Right atrium auricular region (tissue), 2 donors: ENCODE data around the gene ZNF253. TPM values are rescaled to one million over a fixed set of nuclear protein-coding genes. Genes with fewer than 3 reads are reported as not detected.

Experiments used
- DNase-seq: peaks from one replicate; pipeline ENCODE4 v3.0.0-alpha.2; 2019; ENCODE audit warnings: low spot score
- H3K27ac ChIP-seq, 2 donors: fragments of 200-600 bp; sonication (generic); 1 replicate in 1 of 2; 2 replicates in 1 of 2; pipeline ENCODE4 v1.5.1; 2016 to 2019
- H3K27me3 ChIP-seq, 2 donors: fragments of 200-600 bp; sonication (generic); one replicate each; pipeline versions ENCODE4 v1.5.1 to v1.6.0; 2017 to 2019
- H3K36me3 ChIP-seq: fragments of 200-600 bp; sonication (generic); one replicate; pipeline ENCODE4 v1.5.1; 2016
- H3K4me1 ChIP-seq, 2 donors: fragments of 200-600 bp; sonication (generic); one replicate each; pipeline versions ENCODE4 v1.5.1 to v1.6.0; 2017 to 2019
- H3K4me3 ChIP-seq, 2 donors: fragments of 200-600 bp; sonication (generic); 1 replicate in 1 of 2; 2 replicates in 1 of 2; pipeline ENCODE4 v1.5.1; 2017 to 2019; ENCODE audit warnings: mild to moderate bottlenecking in 1 of 2, moderate library complexity in 1 of 2
- H3K9me3 ChIP-seq, 2 donors: fragments of 200-600 bp; sonication (generic); one replicate each; pipeline ENCODE4 v1.5.1; 2019
- total RNA-seq, 2 donors: library from RNA; depleted of rRNA; stranded (reverse); fragments of >200 nt; gene quantifications; one replicate each; pipeline ENCODE4 v1.1.0, GENCODE V29; 2016
- TF ChIP-seq, protein P1 (sequence below), 2 donors: fragments of 200-600 bp; sonication (generic); IDR thresholded peaks; one replicate each; pipeline ENCODE4 v1.5.1; 2019; ENCODE audit warnings: antibody characterized with exemption in 2 of 2

ZNF253 gene
- total RNA-seq, 2 donors from 2014 or later = 5.0 to 6.6 TPM

DNA sequence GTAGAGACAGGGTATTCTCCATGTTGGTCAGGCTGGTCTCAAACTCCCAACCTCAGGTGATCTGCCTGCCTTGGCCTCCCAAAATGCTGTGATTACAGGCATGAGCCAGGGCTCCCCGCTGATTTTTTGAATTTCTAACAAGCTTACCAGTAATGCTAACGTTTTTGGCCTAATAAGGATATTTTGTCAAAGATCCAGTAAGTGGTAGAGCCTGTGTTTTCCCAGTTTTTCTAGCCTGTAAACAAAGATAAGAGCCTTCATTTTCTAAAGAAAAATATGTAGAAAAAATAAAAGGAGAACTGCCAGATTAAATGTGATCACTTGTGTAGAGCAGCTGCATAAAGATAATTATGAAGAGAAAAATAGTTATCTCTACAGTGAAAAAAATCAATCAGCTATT, 72.8 kb downstream of the ZNF253 start:
- TF ChIP-seq, protein P1, sequence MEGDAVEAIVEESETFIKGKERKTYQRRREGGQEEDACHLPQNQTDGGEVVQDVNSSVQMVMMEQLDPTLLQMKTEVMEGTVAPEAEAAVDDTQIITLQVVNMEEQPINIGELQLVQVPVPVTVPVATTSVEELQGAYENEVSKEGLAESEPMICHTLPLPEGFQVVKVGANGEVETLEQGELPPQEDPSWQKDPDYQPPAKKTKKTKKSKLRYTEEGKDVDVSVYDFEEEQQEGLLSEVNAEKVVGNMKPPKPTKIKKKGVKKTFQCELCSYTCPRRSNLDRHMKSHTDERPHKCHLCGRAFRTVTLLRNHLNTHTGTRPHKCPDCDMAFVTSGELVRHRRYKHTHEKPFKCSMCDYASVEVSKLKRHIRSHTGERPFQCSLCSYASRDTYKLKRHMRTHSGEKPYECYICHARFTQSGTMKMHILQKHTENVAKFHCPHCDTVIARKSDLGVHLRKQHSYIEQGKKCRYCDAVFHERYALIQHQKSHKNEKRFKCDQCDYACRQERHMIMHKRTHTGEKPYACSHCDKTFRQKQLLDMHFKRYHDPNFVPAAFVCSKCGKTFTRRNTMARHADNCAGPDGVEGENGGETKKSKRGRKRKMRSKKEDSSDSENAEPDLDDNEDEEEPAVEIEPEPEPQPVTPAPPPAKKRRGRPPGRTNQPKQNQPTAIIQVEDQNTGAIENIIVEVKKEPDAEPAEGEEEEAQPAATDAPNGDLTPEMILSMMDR (IDR thresholded peaks at IDR 0.05) = no peak

DNA sequence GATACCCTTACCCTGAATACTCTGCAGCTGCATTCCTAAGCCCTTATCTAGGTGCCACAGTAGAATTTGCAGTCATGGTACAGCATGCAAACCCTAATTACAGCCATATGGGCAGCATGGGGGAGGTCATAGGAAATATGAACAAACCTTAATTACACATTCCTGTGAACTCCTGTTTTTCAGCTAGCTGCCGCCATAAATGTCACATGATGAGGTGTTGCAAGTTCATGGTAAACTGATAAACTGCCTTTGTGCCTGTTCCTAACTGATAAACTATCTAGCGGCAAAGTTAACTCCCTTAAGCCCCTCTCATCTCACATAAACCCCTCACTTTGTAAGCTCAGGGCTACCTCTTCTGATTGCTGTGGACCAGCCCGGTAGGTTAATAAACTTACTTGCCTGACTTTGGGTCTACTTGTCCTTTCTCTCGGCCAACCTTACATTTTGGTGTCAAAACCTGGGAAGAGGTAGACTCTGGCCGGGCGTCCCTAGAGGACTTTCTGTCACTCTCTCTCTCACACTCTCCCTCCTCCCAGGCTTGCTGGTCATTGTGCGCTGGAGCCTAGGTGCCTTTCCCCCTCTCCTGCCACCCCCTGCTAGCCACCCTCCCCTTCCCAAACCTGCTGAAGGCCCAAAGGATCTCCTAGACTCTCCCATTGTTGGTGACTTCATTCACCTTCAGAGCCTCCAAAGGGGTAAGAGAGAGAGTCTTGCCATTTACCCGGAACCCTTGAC, 78.3 kb downstream of the ZNF253 start:
- no peak for DNase-seq
- Histone ChIP-seq H3K4me1 (no peaks in the 10 kb centered on the region), H3K36me3 (no peaks in the 10 kb centered on the region), H3K27ac (no peak overlapping the region), H3K4me3 (no peak overlapping the region), H3K27me3 (no peaks in the 10 kb centered on the region), H3K9me3 (no peaks in the 10 kb centered on the region)
- TF ChIP-seq, protein P1 (IDR thresholded peaks at IDR 0.05) = no peak

More for the DNA sequence above, 72.8 kb downstream of the ZNF253 start:
- H3K4me3 ChIP-seq = no peak overlapping the region
- no peak for DNase-seq
- no peaks in the 10 kb centered on the region for H3K4me1 ChIP-seq
- no peak overlapping the region for H3K27ac ChIP-seq
- peaks cover 6% of the 10 kb centered on the region for H3K36me3 ChIP-seq
- no peaks in the 10 kb centered on the region for H3K27me3 ChIP-seq
- peaks cover 0 to 37% of the 10 kb centered on the region in 2 donors for H3K9me3 ChIP-seq

Other genes starting within 250 kb of the ZNF253 start
- not detected for gene PBX4, start 247.2 kb upstream of the ZNF253 start, total RNA-seq
- 1 to 10 TPM in 1 of 2 donors, under 1 TPM in 1; 0.89 to 3.1 TPM for gene LPAR2, start 237.7 kb upstream of the ZNF253 start, total RNA-seq
- gene GMIP, start 222.2 kb upstream of the ZNF253 start, total RNA-seq = 1 to 10 TPM; 2.3 to 4.9 TPM
- gene ATP13A1, start 202.2 kb upstream of the ZNF253 start, total RNA-seq = 10 to 100 TPM; 23.6 to 62.1 TPM
- gene ZNF101, start 197.0 kb upstream of the ZNF253 start, total RNA-seq = 1 to 10 TPM; 3.0 to 3.4 TPM
- gene ZNF14, start 132.8 kb upstream of the ZNF253 start, total RNA-seq = 1 to 10 TPM; 2.8 to 4.6 TPM
- 10 to 100 TPM; 14.2 to 18.2 TPM for gene ZNF506, start 44.1 kb upstream of the ZNF253 start, total RNA-seq
- gene ZNF93, start 35.1 kb downstream of the ZNF253 start, total RNA-seq = 1 to 10 TPM; 1.7 to 4.0 TPM
- gene ZNF682, start 173.6 kb downstream of the ZNF253 start, total RNA-seq = 1 to 10 TPM; 1.4 to 4.4 TPM
- 1 to 10 TPM in 1 of 2 donors, under 1 TPM in 1; 0.79 to 1.2 TPM for gene ZNF90, start 212.1 kb downstream of the ZNF253 start, total RNA-seq